A549 (cell line): ENCODE measurements around the gene TNN. TPM values are rescaled to one million over a fixed set of nuclear protein-coding genes. Genes with fewer than 3 reads are reported as not detected.

Experiments used
- ATAC-seq, 2 experiments: fragments of 200-7000 bp in 1 of 2; fragments of >200 bp in 1 of 2; cut with Nextera tagmentation in 1 of 2; cut with Tn5 transposase in 1 of 2; 3 replicates each; pipeline versions ENCODE4 v1.8.0 to v1.9.1; 2018 to 2020; ENCODE audit warnings: mild to moderate bottlenecking in 1 of 2, moderate library complexity in 1 of 2
- CTCF ChIA-PET: fragments of 300-600 bp; sonication (Branson Sonifier 250); formaldehyde crosslinking; extraction: SDS; loops from one replicate; lab custom pipeline; 2021; ENCODE audit warnings: antibody characterized with exemption, inconsistent platforms; lab: Yijun Ruan, JAX
- POLR2A ChIA-PET: fragments of 350-600 bp; formaldehyde crosslinking; extraction: SDS; loops from one replicate; lab custom pipeline; 2021; ENCODE audit warnings: antibody characterized with exemption, inconsistent platforms; lab: Yijun Ruan, JAX
- DNase-seq, 2 experiments: peaks; one replicate each; pipeline versions ENCODE4 v3.0.0 to v3.0.0-alpha.2; 2011 to 2016; ENCODE audit warnings: low read depth in 1 of 2, low spot score in 1 of 2
- FAIRE-seq: peaks from 2 replicates; lab custom pipeline; 2011; peaks lifted over from hg19 to GRCh38; lab: Jason Lieb, UNC
- H3K27ac ChIP-seq, 2 experiments: fragments of >200 bp; sonication (Bioruptor Twin); formaldehyde crosslinking; 3 replicates each; pipeline ENCODE4 v1.5.1; 2016 to 2017
- H3K4me1 ChIP-seq: fragments of >200 bp; sonication (Bioruptor Twin); formaldehyde crosslinking; 3 replicates; pipeline ENCODE4 v1.6.1; 2016
- H3K4me2 ChIP-seq: fragments of >200 bp; sonication (Bioruptor Twin); formaldehyde crosslinking; 3 replicates; pipeline ENCODE4 v1.6.1; 2016
- H3K4me3 ChIP-seq: fragments of >200 bp; sonication (Bioruptor Twin); formaldehyde crosslinking; 3 replicates; pipeline ENCODE4 v1.5.1; 2016
- H3K9me3 ChIP-seq: fragments of >200 bp; sonication (Bioruptor Twin); formaldehyde crosslinking; 3 replicates; pipeline ENCODE4 v1.6.1; 2016
- BHLHE40 ChIP-seq: IDR thresholded peaks from 2 replicates; pipeline ENCODE4 v1.6.1; 2012; ENCODE audit warnings: low read depth, low read length, inconsistent platforms
- E2F6 ChIP-seq: IDR thresholded peaks from 2 replicates; pipeline ENCODE4 v1.6.1; 2012; ENCODE audit warnings: low read depth, borderline replicate concordance
- EP300 ChIP-seq, 2 experiments: fragments of >200 bp; sonication (Bioruptor Twin); formaldehyde crosslinking; IDR thresholded peaks; 2 replicates in 1 of 2; 3 replicates in 1 of 2; pipeline ENCODE4 v1.6.1; 2016 to 2017
- ESRRA ChIP-seq: fragments of 150-350 bp; IDR thresholded peaks from 2 replicates; pipeline ENCODE4 v1.6.1; 2014; ENCODE audit warnings: mild to moderate bottlenecking, low read length, borderline replicate concordance
- HOXA7 ChIP-seq: fragments of 250-450 bp; sonication (Bioruptor Pico); IDR thresholded peaks from 2 replicates; pipeline ENCODE4 v1.5.0; 2020; ENCODE audit warnings: mild to moderate bottlenecking, moderate library complexity
- KDM1A ChIP-seq: fragments of 200-600 bp; sonication (generic); IDR thresholded peaks from 2 replicates; pipeline ENCODE4 v1.6.1; 2016; ENCODE audit warnings: low read depth, mild to moderate bottlenecking
- MYC ChIP-seq: IDR thresholded peaks from 2 replicates; pipeline ENCODE4 v1.6.1; 2012; ENCODE audit warnings: mild to moderate bottlenecking, inconsistent platforms, low read length, improper control_type of control experiment, borderline replicate concordance
- NFE2L2 ChIP-seq: fragments of 150-350 bp; conservative IDR thresholded peaks from 2 replicates; pipeline ENCODE4 v1.6.1; 2014; ENCODE audit warnings: low read length
- RAD21 ChIP-seq, 2 experiments: fragments of >200 bp in 1 of 2; sonication (Bioruptor Twin) in 1 of 2; formaldehyde crosslinking in 1 of 2; IDR thresholded peaks in 1 of 2; conservative IDR thresholded peaks in 1 of 2; 2 replicates in 1 of 2; 3 replicates in 1 of 2; pipeline ENCODE4 v1.6.1; 2012 to 2018; ENCODE audit warnings: inconsistent platforms in 1 of 2
- RFX5 ChIP-seq: fragments of 450-650 bp; IDR thresholded peaks from 2 replicates; pipeline ENCODE4 v1.7.1; 2014; ENCODE audit warnings: antibody characterized with exemption, mild to moderate bottlenecking, moderate library complexity
- SMC3 ChIP-seq: fragments of >200 bp; sonication (Bioruptor Twin); formaldehyde crosslinking; IDR thresholded peaks from 3 replicates; pipeline ENCODE4 v1.6.1; 2018; ENCODE audit warnings: inconsistent platforms
- TFCP2L1 ChIP-seq: fragments of 250-450 bp; sonication (Bioruptor Pico); IDR thresholded peaks from 2 replicates; pipeline ENCODE4 v1.5.0; 2021; ENCODE audit warnings: mild to moderate bottlenecking
- USF2 ChIP-seq: fragments of 450-650 bp; IDR thresholded peaks from 2 replicates; pipeline ENCODE4 v1.6.1; 2014; ENCODE audit warnings: antibody characterized with exemption
- ZFP36 ChIP-seq: fragments of 450-650 bp; IDR thresholded peaks from 2 replicates; pipeline ENCODE4 v1.6.1; 2014; ENCODE audit warnings: borderline replicate concordance; ENCODE audit not compliant: partially characterized antibody
- ZNF302 ChIP-seq: fragments of 250-450 bp; sonication (Bioruptor Pico); IDR thresholded peaks from 2 replicates; pipeline ENCODE4 v1.9.0; 2021; ENCODE audit warnings: inconsistent platforms, mild to moderate bottlenecking, moderate library complexity
- WGBS: methylation state at CpG from one replicate; pipeline ENCODE4 v1.1.6; 2017; ENCODE audit errors: missing lambda C conversion rate; 5-methylcytosine and 5-hydroxymethylcytosine counted together
- polyA plus RNA-seq, 4 experiments: library from polyadenylated mRNA; depleted of rRNA in 3 of 4; stranded (reverse); fragments of >200 nt; fragmentation: RNase III in 1 of 4; extraction: RNeasy Plus Mini Kit Qiagen cat#74134 plus additional on column Dnase treatment in 1 of 4; gene quantifications; 2 replicates in 3 of 4; 3 replicates in 1 of 4; pipeline ENCODE4 v1.2.3, GENCODE V29; 2011 to 2017
- small RNA-seq, 6 experiments: library from RNA; depleted of rRNA; stranded (forward); fragments of <200 nt; gene quantifications; one replicate each; pipeline ENCODE3, GENCODE V24; 2012
- TF ChIP-seq, protein P1 (sequence below): fragments of 250-450 bp; sonication (Bioruptor Pico); IDR thresholded peaks from 2 replicates; pipeline ENCODE4 v1.5.0; 2021; ENCODE audit warnings: mild to moderate bottlenecking, moderate library complexity, borderline replicate concordance
- TF ChIP-seq, protein P2 (sequence below): fragments of >200 bp; sonication (Bioruptor Twin); formaldehyde crosslinking; IDR thresholded peaks from 2 replicates; pipeline ENCODE4 v1.6.1; 2016
- TF ChIP-seq, protein P3 (sequence below): IDR thresholded peaks from 2 replicates; pipeline ENCODE4 v1.6.1; 2012

TNN gene
- polyA plus RNA-seq, 2 of the 4 experiments (the other 2 are of a cell fraction), result not detected

DNA sequence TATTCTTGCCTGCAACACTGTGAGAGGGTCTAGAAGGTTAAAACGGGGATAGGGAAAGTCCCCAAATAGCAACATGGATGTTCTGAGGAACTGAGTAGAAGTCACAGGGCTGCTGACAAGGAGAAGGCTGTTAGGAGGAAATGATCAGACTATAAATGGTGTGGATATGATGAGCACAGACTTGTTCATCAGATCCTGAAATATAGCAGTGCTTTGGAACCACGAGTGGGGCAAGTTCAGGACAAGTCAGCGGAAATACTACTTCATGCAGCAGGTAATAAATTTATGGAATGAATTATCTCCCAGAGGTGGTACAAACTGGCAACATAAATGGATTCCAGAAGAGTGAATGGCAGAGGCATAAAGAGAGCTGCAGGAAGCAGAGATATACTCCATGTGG lies 128.2 kb downstream of the TNN start:
- no peak overlapping the region for H3K4me2 ChIP-seq
- no peak for TF ChIP-seq EP300 (IDR thresholded peaks at IDR 0.05)
- TF ChIP-seq USF2, result no peak
- TF ChIP-seq RAD21 (conservative IDR thresholded peaks at IDR 0.05 in 1 of 2, IDR thresholded peaks at IDR 0.05 in 1 of 2), result no peak
- no peak for TF ChIP-seq HOXA7 (CRISPR knock-in tag)
- TF ChIP-seq, all 56 proteins: peak for 0
- WGBS, result 29% methylated on average over 3 of the region's 3 CpGs
- Histone ChIP-seq H3K27ac (no peak overlapping the region), H3K9me3 (no peaks in the 10 kb centered on the region), H3K4me1 (0 out of 3 replicates have a peak, but pooled peaks cover 4% of the 10 kb centered on the region), H3K4me3 (no peak overlapping the region)
- FAIRE-seq (no peak), ATAC-seq (no peak), DNase-seq (no peak)
- CTCF ChIA-PET, result interaction anchor here (1.9 kb wide), 1 partner anchor 49 kb away, joined by 7 read pairs; no protein-coding TSS in a partner anchor
- POLR2A ChIA-PET, result interaction anchor here (0.7 kb wide), 1 partner anchor 100 kb away, joined by 4 read pairs; no protein-coding TSS in a partner anchor

GRCh38 chr1:175197531-175197930 lies 129.9 kb downstream of the TNN start:
- ChIA-PET POLR2A (no interaction called here), CTCF (no interaction called here)
- Histone ChIP-seq H3K4me2 (no peak overlapping the region), H3K9me3 (no peaks in the 10 kb centered on the region), H3K4me1 (no peaks in the 10 kb centered on the region)
- DNase-seq (peak in 1 of 2 experiments; percentile 26), ATAC-seq (no peak)
- 51% methylated on average over 2 of the region's 2 CpGs for WGBS
- TF ChIP-seq ZNF302 (CRISPR knock-in tag) (no peak), ESRRA (no peak), RAD21 (conservative IDR thresholded peaks at IDR 0.05 in 1 of 2, IDR thresholded peaks at IDR 0.05 in 1 of 2) (no peak), KDM1A (no peak), ZFP36 (no peak), TFCP2L1 (no peak), E2F6 (no peak), NFE2L2 (no peak), EP300 (IDR thresholded peaks at IDR 0.05) (no peak), SMC3 (no peak), BHLHE40 (no peak), MYC (no peak), RFX5 (no peak)
- TF ChIP-seq, protein P1, sequence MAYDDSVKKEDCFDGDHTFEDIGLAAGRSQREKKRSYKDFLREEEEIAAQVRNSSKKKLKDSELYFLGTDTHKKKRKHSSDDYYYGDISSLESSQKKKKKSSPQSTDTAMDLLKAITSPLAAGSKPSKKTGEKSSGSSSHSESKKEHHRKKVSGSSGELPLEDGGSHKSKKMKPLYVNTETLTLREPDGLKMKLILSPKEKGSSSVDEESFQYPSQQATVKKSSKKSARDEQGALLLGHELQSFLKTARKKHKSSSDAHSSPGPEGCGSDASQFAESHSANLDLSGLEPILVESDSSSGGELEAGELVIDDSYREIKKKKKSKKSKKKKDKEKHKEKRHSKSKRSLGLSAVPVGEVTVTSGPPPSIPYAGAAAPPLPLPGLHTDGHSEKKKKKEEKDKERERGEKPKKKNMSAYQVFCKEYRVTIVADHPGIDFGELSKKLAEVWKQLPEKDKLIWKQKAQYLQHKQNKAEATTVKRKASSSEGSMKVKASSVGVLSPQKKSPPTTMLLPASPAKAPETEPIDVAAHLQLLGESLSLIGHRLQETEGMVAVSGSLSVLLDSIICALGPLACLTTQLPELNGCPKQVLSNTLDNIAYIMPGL, result no peak
- TF ChIP-seq, protein P2, sequence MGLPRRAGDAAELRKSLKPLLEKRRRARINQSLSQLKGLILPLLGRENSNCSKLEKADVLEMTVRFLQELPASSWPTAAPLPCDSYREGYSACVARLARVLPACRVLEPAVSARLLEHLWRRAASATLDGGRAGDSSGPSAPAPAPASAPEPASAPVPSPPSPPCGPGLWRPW, result no peak
- TF ChIP-seq, protein P3, sequence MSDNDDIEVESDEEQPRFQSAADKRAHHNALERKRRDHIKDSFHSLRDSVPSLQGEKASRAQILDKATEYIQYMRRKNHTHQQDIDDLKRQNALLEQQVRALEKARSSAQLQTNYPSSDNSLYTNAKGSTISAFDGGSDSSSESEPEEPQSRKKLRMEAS, result no peak
- TF ChIP-seq, all 56 proteins: peak for 0
- Histone ChIP-seq H3K27ac (no peak overlapping the region), H3K4me3 (no peak overlapping the region)
- no peak for FAIRE-seq

Small RNAs within 50 kb of the gene (small RNA-seq; reads per million reads assigned to genes)
- gene RF00019, result 0 reads per million in 6 experiments

Other genes starting within 250 kb of the TNN start
- 95.8 and 151 TPM in 2 replicates for gene CACYBP, start 67.9 kb upstream of the TNN start, polyA plus RNA-seq (2011; rRNA removed)
- 249 to 297 TPM (median 253 TPM) in 3 replicates for gene CACYBP, start 67.9 kb upstream of the TNN start, polyA plus RNA-seq (2017; fragmentation: RNase III; extraction: RNeasy Plus Mini Kit Qiagen cat#74134 plus additional on column Dnase treatment)
- gene MRPS14, start 44.4 kb upstream of the TNN start, polyA plus RNA-seq (2011; rRNA removed), result 40.9 and 45.1 TPM in 2 replicates
- gene MRPS14, start 44.4 kb upstream of the TNN start, polyA plus RNA-seq (2017; fragmentation: RNase III; extraction: RNeasy Plus Mini Kit Qiagen cat#74134 plus additional on column Dnase treatment), result 18.9 to 20.0 TPM (median 19.5 TPM) in 3 replicates
- 1.1 and 1.4 TPM in 2 replicates for gene KIAA0040, start 124.9 kb downstream of the TNN start, polyA plus RNA-seq (2011; rRNA removed)
- 0.20 to 0.24 TPM (median 0.21 TPM) in 3 replicates for gene KIAA0040, start 124.9 kb downstream of the TNN start, polyA plus RNA-seq (2017; fragmentation: RNase III; extraction: RNeasy Plus Mini Kit Qiagen cat#74134 plus additional on column Dnase treatment)